Measurements from ENCODE around the gene MRC2. TPM values are rescaled to one million over a fixed set of nuclear protein-coding genes. Genes with fewer than 3 reads are reported as not detected.

MRC2 gene
- total RNA-seq, 1 experiment from 2014 or later, result 2.3 TPM

- CTCF ChIA-PET, result no interaction called here
Observed at GRCh38 chr17:62618647-62619416, 8.6 kb upstream of the MRC2 start.

DNA sequence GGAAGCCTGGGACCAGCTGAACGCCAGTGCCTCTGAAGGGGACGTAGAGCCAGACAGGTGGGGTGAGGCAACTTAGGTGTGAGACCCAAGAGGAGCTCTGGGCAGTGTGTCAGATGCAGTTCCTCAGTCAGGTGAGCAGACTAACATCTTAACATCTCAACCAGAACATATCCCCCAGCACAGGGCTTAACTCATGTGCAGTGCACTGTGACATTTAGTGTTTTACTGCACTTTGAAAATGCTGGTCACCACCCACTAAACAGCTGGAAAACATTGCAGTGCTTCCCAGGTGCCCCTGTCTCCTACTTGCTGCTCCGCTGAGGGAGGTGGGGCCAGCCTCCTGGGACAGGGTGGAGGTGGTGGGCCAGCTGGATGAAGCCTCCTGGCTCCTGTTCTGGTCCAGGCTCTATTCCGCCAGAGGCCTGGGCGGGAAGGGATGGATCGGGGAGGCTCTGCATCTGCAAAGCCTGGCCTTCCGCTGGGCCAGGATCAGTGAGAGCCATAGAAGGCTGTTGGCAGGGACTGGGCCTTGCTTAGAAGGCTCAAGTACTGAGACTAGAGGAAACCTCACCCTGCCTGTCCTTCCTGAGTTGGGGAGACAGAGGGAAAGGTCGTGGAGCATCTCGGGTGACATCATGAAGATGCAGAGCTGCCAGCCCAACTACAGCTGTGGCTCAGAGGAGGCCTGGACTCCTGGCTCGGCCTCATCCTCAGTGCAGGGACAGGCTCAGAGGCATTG lies 7.9 kb upstream of the MRC2 start:
- no TSS peak for BruUV-seq (replicated peaks)

More at GRCh38 chr17:62618647-62619416, 8.6 kb upstream of the MRC2 start:
- Mint-ChIP-seq H3K9me3 (ENCODE audit: low read depth, unreplicated experiment) (no peaks in the 10 kb centered on the region), H3K36me3 (ENCODE audit: insufficient read depth, unreplicated experiment) (peaks cover 18% of the 10 kb centered on the region), H3K27ac (ENCODE audit: unreplicated experiment) (no peak overlapping the region), H3K27me3 (ENCODE audit: unreplicated experiment) (no peaks in the 10 kb centered on the region), H3K4me1 (ENCODE audit: low read depth, unreplicated experiment) (no peaks in the 10 kb centered on the region), H3K4me3 (ENCODE audit: low read depth, unreplicated experiment) (no peak overlapping the region)
- intact Hi-C loops (cut with micrococcal nuclease; ENCODE audit: unreplicated experiment), result no loop called here
- no TSS peak for BruUV-seq (replicated peaks)
- DNase-seq, result no peak
- no peak for TF ChIP-seq CTCF (IDR thresholded peaks at IDR 0.05; ENCODE audit: unreplicated experiment)

GRCh38 chr17:62621223-62621622 lies 6.2 kb upstream of the MRC2 start:
- TF ChIP-seq CTCF (IDR thresholded peaks at IDR 0.05; ENCODE audit: unreplicated experiment), result no peak
- no TSS peak for BruUV-seq (replicated peaks)
- no peak overlapping the region for H3K4me3 Mint-ChIP-seq (ENCODE audit: low read depth, unreplicated experiment)
- no peaks in the 10 kb centered on the region for H3K4me1 Mint-ChIP-seq (ENCODE audit: low read depth, unreplicated experiment)
- no peak for DNase-seq
- H3K36me3 Mint-ChIP-seq (ENCODE audit: insufficient read depth, unreplicated experiment), result peaks cover 18% of the 10 kb centered on the region
- no peaks in the 10 kb centered on the region for H3K9me3 Mint-ChIP-seq (ENCODE audit: low read depth, unreplicated experiment)
- intact Hi-C loops (cut with micrococcal nuclease; ENCODE audit: unreplicated experiment), result no loop called here
- CTCF ChIA-PET, result no interaction called here
- no peak overlapping the region for H3K27ac Mint-ChIP-seq (ENCODE audit: unreplicated experiment)
- H3K27me3 Mint-ChIP-seq (ENCODE audit: unreplicated experiment), result no peaks in the 10 kb centered on the region

More for the DNA sequence above, 7.9 kb upstream of the MRC2 start:
- no peak for TF ChIP-seq CTCF (IDR thresholded peaks at IDR 0.05; ENCODE audit: unreplicated experiment)
- no peak overlapping the region for H3K4me3 Mint-ChIP-seq (ENCODE audit: low read depth, unreplicated experiment)
- CTCF ChIA-PET, result no interaction called here
- DNase-seq, result no peak
- H3K27me3 Mint-ChIP-seq (ENCODE audit: unreplicated experiment), result no peaks in the 10 kb centered on the region
- H3K27ac Mint-ChIP-seq (ENCODE audit: unreplicated experiment), result no peak overlapping the region
- no peaks in the 10 kb centered on the region for H3K4me1 Mint-ChIP-seq (ENCODE audit: low read depth, unreplicated experiment)
- no peaks in the 10 kb centered on the region for H3K9me3 Mint-ChIP-seq (ENCODE audit: low read depth, unreplicated experiment)
- intact Hi-C loops (cut with micrococcal nuclease; ENCODE audit: unreplicated experiment), result no loop called here
- H3K36me3 Mint-ChIP-seq (ENCODE audit: insufficient read depth, unreplicated experiment), result peaks cover 18% of the 10 kb centered on the region

GRCh38 chr17:62625184-62625869 lies 2.1 kb upstream of the MRC2 start:
- no peaks in the 10 kb centered on the region for H3K9me3 Mint-ChIP-seq (ENCODE audit: low read depth, unreplicated experiment)
- peaks cover 14% of the 10 kb centered on the region for H3K36me3 Mint-ChIP-seq (ENCODE audit: insufficient read depth, unreplicated experiment)
- no peak overlapping the region for H3K27ac Mint-ChIP-seq (ENCODE audit: unreplicated experiment)
- peaks cover 5% of the 10 kb centered on the region for H3K4me1 Mint-ChIP-seq (ENCODE audit: low read depth, unreplicated experiment)
- BruUV-seq (replicated peaks), result no TSS peak
- peaks cover 11% of the 10 kb centered on the region for H3K27me3 Mint-ChIP-seq (ENCODE audit: unreplicated experiment)
- no peak for TF ChIP-seq CTCF (IDR thresholded peaks at IDR 0.05; ENCODE audit: unreplicated experiment)
- no peak overlapping the region for H3K4me3 Mint-ChIP-seq (ENCODE audit: low read depth, unreplicated experiment)
- intact Hi-C loops (cut with micrococcal nuclease; ENCODE audit: unreplicated experiment), result no loop called here
- DNase-seq, result no peak
- CTCF ChIA-PET, result interaction anchor here (0.5 kb wide), 1 partner anchor 202 kb away, joined by 6 read pairs; no protein-coding TSS in a partner anchor

Measured in Calu3 (cell line).